Activated T-helper 2 cell treated with anti-CD3 and anti-CD28 coated beads, Interferon-gamma antibody, Interleukin-2, Interleukin-4, amounts not matched to agents 10 μg/mL and 5 μg/mL and 100 μg/mL, durations not matched to agents 14 hours and 24 hours and 36 hours (primary cell): Measurements from ENCODE around the gene SULF2. TPM values are rescaled to one million over a fixed set of nuclear protein-coding genes. Genes with fewer than 3 reads are reported as not detected.
A peak's percentile ranks its signal among the peaks of the same experiment; 100 is the strongest.

Experiments used
- DNase-seq: peaks from one replicate; pipeline ENCODE4 v3.0.0; 2021; ENCODE audit warnings: low spot score
- H3K27ac Mint-ChIP-seq: one replicate; pipeline ENCODE4 v1.8.0; 2021; ENCODE audit warnings: mixed read lengths
- H3K27me3 Mint-ChIP-seq: one replicate; pipeline ENCODE4 v1.8.0; 2021; ENCODE audit warnings: low read depth, mixed read lengths
- H3K36me3 Mint-ChIP-seq: one replicate; pipeline ENCODE4 v1.8.0; 2021; ENCODE audit warnings: low read depth, mixed read lengths
- H3K4me1 Mint-ChIP-seq: one replicate; pipeline ENCODE4 v1.8.0; 2021; ENCODE audit warnings: low read depth, mixed read lengths
- H3K4me3 Mint-ChIP-seq: one replicate; pipeline ENCODE4 v1.8.0; 2021; ENCODE audit warnings: low read depth, mild to moderate bottlenecking, moderate library complexity, mixed read lengths
- H3K9me3 Mint-ChIP-seq: one replicate; pipeline ENCODE4 v1.8.0; 2021; ENCODE audit warnings: mixed read lengths
- intact Hi-C: fragments of 100-400 bp; cut with micrococcal nuclease; formaldehyde crosslinking; loops from one replicate; pipeline ENCODE4 v1.15.1; 2023
- total RNA-seq: library from RNA; stranded (reverse); gene quantifications from 2 replicates; pipeline ENCODE4 v1.2.3, GENCODE V29; 2022

The SULF2 gene
- total RNA-seq, 1 donor from 2014 or later: 0.48 TPM

- Mint-ChIP-seq H3K27me3 (peaks cover 70% of the 10 kb centered on the region), H3K27ac (no peak overlapping the region), H3K4me3 (no peak overlapping the region), H3K4me1 (peaks cover 2% of the 10 kb centered on the region), H3K9me3 (no peaks in the 10 kb centered on the region), H3K36me3 (no peaks in the 10 kb centered on the region)
- intact Hi-C loops: no loop called here
- no peak for DNase-seq
Measured at GRCh38 chr20:47786765-47787107, 1.5 kb upstream of the SULF2 start.

GRCh38 chr20:47785854-47786764 is 828 bp upstream of the SULF2 start:
- peak overlapping the region; percentile 68 for H3K4me3 Mint-ChIP-seq
- H3K27ac Mint-ChIP-seq: no peak overlapping the region
- H3K27me3 Mint-ChIP-seq: peaks cover 69% of the 10 kb centered on the region
- intact Hi-C loops: no loop called here
- H3K4me1 Mint-ChIP-seq: peaks cover 2% of the 10 kb centered on the region
- H3K36me3 Mint-ChIP-seq: no peaks in the 10 kb centered on the region
- no peaks in the 10 kb centered on the region for H3K9me3 Mint-ChIP-seq
- no peak for DNase-seq

DNA sequence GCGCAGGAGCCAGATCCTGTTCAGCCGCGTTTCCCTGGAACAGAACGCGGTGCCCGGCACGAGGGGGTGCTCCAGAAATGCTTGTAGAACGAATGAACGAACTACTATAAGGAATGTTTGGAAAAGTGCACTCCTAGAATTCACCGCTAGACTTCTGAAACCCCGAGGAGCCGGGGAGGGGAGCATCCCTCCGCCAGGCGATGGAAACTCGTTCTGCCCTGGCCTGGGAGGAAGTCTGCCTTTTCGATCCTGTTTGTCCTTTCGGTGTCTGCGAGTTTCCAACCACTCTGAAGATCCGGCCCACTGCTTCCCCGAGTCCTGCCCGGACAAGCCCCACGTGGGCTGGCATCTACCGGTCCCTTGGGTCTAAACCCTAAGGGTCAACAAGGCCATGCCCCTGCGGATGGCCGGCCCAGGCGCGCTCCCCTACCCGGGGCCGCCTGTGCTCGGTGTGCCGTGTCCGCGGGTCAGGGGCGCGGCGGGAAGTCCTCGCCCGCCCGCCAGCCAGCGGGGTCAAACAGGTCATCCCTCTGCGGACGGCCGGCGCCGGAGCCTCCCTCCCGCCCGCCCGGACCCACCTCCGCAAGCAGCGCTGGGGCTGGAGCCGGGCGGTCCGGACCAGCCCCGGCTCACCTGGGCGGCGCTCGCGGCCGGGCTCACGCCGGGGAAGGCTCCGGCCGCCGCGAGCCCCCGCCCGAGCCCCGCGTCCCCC is 526 bp downstream of the SULF2 start:
- intact Hi-C loops: no loop called here
- Mint-ChIP-seq H3K4me3 (no peak overlapping the region), H3K27me3 (peaks cover 58% of the 10 kb centered on the region), H3K27ac (no peak overlapping the region), H3K9me3 (no peaks in the 10 kb centered on the region), H3K36me3 (no peaks in the 10 kb centered on the region), H3K4me1 (peaks cover 2% of the 10 kb centered on the region)
- DNase-seq: no peak

GRCh38 chr20:47783828-47784598 is 1.3 kb downstream of the SULF2 start:
- H3K4me1 Mint-ChIP-seq: peaks cover 2% of the 10 kb centered on the region
- no peaks in the 10 kb centered on the region for H3K9me3 Mint-ChIP-seq
- no peak for DNase-seq
- H3K27me3 Mint-ChIP-seq: peaks cover 55% of the 10 kb centered on the region
- intact Hi-C loops: no loop called here
- no peak overlapping the region for H3K27ac Mint-ChIP-seq
- no peaks in the 10 kb centered on the region for H3K36me3 Mint-ChIP-seq
- no peak overlapping the region for H3K4me3 Mint-ChIP-seq

GRCh38 chr20:47782920-47783552 is 2.2 kb downstream of the SULF2 start:
- Mint-ChIP-seq H3K27ac (no peak overlapping the region), H3K36me3 (no peaks in the 10 kb centered on the region), H3K27me3 (peaks cover 49% of the 10 kb centered on the region), H3K4me1 (peaks cover 2% of the 10 kb centered on the region), H3K9me3 (no peaks in the 10 kb centered on the region), H3K4me3 (no peak overlapping the region)
- intact Hi-C loops: no loop called here
- no peak for DNase-seq

- no peaks in the 10 kb centered on the region for H3K9me3 Mint-ChIP-seq
- peaks cover 2% of the 10 kb centered on the region for H3K4me1 Mint-ChIP-seq
- no peak for DNase-seq
- H3K27ac Mint-ChIP-seq: no peak overlapping the region
- intact Hi-C loops: no loop called here
- H3K4me3 Mint-ChIP-seq: no peak overlapping the region
- no peaks in the 10 kb centered on the region for H3K36me3 Mint-ChIP-seq
- peaks cover 45% of the 10 kb centered on the region for H3K27me3 Mint-ChIP-seq
Measured at GRCh38 chr20:47782076-47782475, 3.2 kb downstream of the SULF2 start.

DNA sequence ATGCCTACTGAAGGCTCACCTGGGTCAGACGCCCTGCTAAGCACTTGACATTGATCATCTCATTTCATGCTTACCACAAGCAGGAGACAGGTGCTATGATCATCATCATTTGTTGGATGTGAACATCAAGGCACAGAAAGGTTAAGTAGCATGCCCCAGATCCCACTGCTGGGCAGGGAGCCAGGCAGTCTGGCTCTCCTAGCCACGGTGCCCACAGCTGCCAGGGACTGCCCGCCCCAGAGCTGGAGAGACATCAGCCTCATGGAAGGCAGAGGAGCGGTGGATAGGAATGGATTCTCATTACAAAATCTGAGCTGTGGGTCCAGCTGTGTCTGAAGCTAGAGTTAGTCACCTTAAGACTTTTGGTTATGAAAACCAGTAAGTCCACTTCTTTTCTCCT is 3.6 kb downstream of the SULF2 start:
- no peaks in the 10 kb centered on the region for H3K36me3 Mint-ChIP-seq
- no peak overlapping the region for H3K27ac Mint-ChIP-seq
- peaks cover 41% of the 10 kb centered on the region for H3K27me3 Mint-ChIP-seq
- intact Hi-C loops: no loop called here
- no peaks in the 10 kb centered on the region for H3K9me3 Mint-ChIP-seq
- H3K4me3 Mint-ChIP-seq: no peak overlapping the region
- peaks cover 2% of the 10 kb centered on the region for H3K4me1 Mint-ChIP-seq
- no peak for DNase-seq

DNA sequence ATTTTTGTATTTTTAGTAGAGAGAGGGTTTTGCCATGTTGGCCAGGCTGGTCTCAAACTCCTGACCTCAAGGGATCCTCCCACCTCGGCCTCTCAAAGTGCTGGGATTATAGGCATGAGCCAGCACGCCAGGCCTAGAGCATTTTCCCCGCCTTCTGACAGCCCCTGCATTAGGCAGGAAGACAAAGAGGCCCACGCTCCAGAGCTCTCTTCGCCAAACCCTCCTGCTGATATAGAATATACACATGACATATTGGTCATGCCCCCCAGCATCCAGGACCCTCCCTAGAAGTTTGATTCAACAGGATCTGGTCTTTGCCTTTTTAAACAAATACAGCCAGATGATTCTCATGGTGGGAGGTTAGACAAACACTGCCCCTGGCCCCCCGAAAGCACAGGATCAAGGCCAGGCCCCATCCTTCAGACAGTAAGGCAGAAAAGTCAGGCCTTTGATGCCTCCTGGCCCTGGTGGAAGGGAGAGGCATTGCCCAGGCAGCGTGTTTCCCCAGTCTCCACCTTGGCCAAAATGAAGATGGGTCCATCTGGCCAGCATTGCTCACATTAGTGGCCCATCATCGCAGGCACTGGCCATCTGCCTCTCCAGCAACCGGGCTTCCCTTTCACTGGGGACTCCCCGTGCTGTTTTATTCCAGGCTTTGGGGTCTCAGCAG is 4.4 kb downstream of the SULF2 start:
- Mint-ChIP-seq H3K36me3 (no peaks in the 10 kb centered on the region), H3K9me3 (no peaks in the 10 kb centered on the region), H3K4me1 (peaks cover 2% of the 10 kb centered on the region), H3K27me3 (peaks cover 33% of the 10 kb centered on the region), H3K27ac (no peak overlapping the region), H3K4me3 (no peak overlapping the region)
- DNase-seq: no peak
- intact Hi-C loops: no loop called here

- Mint-ChIP-seq H3K36me3 (no peaks in the 10 kb centered on the region), H3K27me3 (peaks cover 21% of the 10 kb centered on the region), H3K9me3 (no peaks in the 10 kb centered on the region), H3K4me3 (no peak overlapping the region), H3K27ac (no peak overlapping the region), H3K4me1 (no peaks in the 10 kb centered on the region)
- DNase-seq: no peak
- intact Hi-C loops: no loop called here
Measured at GRCh38 chr20:47778398-47779354, 6.6 kb downstream of the SULF2 start.

DNA sequence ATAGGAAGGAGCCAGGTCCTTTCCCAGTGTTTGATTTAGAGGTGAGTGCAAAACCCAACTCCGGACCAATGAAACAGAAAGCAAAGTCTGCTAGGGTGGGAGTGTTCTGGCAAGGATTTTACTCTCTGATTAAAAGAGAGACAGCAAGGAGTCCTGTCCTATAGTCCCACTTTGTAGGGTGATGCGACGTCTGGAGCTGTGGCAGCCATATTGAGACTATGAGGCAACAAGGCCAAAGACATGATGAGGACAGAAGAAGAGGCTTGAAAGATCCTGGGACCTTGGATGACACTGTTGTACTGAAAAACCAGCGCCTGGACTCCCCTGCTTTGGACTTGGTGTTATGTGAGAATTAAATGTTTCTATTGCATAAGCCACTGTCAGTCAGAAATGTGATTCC is 8.1 kb downstream of the SULF2 start:
- H3K36me3 Mint-ChIP-seq: no peaks in the 10 kb centered on the region
- H3K9me3 Mint-ChIP-seq: no peaks in the 10 kb centered on the region
- intact Hi-C loops: no loop called here
- H3K27me3 Mint-ChIP-seq: peaks cover 7% of the 10 kb centered on the region
- no peaks in the 10 kb centered on the region for H3K4me1 Mint-ChIP-seq
- no peak for DNase-seq
- H3K27ac Mint-ChIP-seq: no peak overlapping the region
- no peak overlapping the region for H3K4me3 Mint-ChIP-seq

DNA sequence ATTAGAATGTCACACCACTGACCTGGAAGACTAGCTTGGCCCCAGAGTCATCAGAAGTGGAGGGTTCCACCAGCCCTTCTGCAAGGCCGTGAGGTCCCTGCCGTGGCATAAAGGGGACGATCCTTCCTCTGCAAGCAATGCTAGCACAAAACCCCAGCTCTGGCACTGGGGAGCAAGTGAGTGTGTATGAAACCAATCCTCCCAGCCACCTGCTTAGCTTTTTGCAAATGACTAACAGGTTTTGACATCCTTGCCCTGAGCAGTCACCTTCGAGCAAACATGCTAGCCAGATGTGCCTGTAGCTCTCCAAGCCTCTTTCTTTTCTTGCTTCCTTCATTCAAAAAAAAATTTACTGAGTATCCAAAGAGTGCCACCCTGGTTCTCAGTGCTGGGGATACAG is 8.6 kb downstream of the SULF2 start:
- H3K27ac Mint-ChIP-seq: no peak overlapping the region
- no peaks in the 10 kb centered on the region for H3K36me3 Mint-ChIP-seq
- intact Hi-C loops: no loop called here
- no peak overlapping the region for H3K4me3 Mint-ChIP-seq
- no peak for DNase-seq
- H3K4me1 Mint-ChIP-seq: no peaks in the 10 kb centered on the region
- H3K9me3 Mint-ChIP-seq: no peaks in the 10 kb centered on the region
- H3K27me3 Mint-ChIP-seq: peaks cover 4% of the 10 kb centered on the region
